D341Med (cell line): ENCODE measurements around the gene PHF12.
"Not testable (repeated sequence)": the region's sequence is repeated elsewhere in the genome, so short reads cannot be mapped to it uniquely, and the experiment has no call there.

Experiments used
- DNase-seq: peaks from one replicate; pipeline ENCODE4 v3.0.0; 2012; ENCODE audit warnings: low spot score

PHF12 gene

GRCh38 chr17:28901866-28902818 is 49.2 kb downstream of the PHF12 start:
- DNase-seq: peak; percentile 90

GRCh38 chr17:28900986-28901726 is 50.2 kb downstream of the PHF12 start:
- DNase-seq: no peak

- no peak for DNase-seq
Measured at GRCh38 chr17:28899212-28899815, 52.0 kb downstream of the PHF12 start.

- DNase-seq: no peak
Measured at GRCh38 chr17:28898527-28898955, 52.8 kb downstream of the PHF12 start.

- no peak for DNase-seq
Measured at GRCh38 chr17:28897769-28898526, 53.4 kb downstream of the PHF12 start.

GRCh38 chr17:28896884-28897768 is 54.2 kb downstream of the PHF12 start, which contains the start of gene FLOT2:
Gene FLOT2 (minus strand): TSS chr17:28897733. CDS start chr17:28897574, 159 bp downstream.
- peak; percentile 93 for DNase-seq

DNA sequence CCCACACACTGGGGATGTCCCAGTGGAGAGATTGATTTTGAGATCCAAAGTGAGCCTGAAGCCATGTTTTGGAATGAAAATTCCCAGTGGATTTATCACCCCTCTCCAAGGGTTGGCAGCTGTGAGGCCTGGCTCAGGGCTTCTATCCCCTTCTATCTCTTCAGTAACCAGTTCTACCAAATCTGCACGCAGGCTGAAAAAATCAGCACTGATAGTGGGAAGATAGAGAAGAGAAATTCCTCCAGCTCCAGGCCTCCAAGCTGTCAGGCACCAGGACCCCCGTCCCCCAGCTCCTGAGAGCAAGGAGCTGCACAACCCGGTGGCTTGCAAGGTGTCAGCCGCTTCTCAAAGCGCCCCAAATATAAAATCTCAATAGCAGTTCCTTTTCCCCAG is 54.8 kb downstream of the PHF12 start:
- DNase-seq: peak; percentile 61

GRCh38 chr17:28895794-28896447 is 55.4 kb downstream of the PHF12 start:
- DNase-seq: peak; percentile 43

GRCh38 chr17:28893248-28894183 is 57.8 kb downstream of the PHF12 start:
- DNase-seq: not testable (repeated sequence)

- no peak for DNase-seq
Measured at GRCh38 chr17:28892024-28892423, 59.3 kb downstream of the PHF12 start.

DNA sequence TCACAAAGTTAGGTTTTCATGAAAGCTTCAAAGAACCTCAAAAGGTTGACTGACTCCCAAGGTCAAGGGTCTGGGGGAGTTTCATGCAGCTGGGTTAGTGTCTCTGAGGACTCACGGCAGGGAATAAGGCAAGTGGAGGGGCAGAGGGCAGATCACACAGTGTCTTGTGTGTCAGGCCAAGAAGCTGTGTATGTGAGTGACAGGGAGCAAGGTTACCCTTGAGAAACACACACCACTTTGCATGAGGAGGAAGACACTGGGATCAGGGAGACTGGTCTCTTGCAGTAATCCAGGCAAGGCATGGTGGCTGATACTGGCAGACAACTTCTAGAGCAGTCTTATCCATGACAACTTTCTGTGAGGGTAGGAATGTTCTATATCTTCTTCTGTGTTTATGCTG is 60.1 kb downstream of the PHF12 start:
- no peak for DNase-seq

- DNase-seq: no peak
Measured at GRCh38 chr17:28889996-28890395, 61.3 kb downstream of the PHF12 start.

DNA sequence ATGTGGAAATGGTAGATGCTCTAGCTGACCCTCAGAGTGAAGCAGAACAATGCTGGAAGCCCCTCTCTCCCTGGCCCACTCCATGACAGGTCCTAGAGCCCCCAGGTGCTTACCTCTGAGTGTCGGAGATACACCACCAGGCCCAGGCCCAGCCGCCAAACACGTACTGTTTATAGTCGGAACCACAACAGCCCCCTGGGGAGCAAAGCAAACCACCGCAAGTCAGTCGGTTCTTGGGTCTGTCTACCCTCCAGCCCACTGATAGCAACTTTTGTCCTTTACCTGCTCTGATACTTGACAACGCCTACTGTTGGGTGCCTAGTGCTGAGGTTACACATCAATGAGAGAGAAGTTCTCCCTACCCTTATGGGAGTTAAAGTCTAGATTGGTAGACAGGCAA is 62.5 kb downstream of the PHF12 start:
- DNase-seq: no peak

DNA sequence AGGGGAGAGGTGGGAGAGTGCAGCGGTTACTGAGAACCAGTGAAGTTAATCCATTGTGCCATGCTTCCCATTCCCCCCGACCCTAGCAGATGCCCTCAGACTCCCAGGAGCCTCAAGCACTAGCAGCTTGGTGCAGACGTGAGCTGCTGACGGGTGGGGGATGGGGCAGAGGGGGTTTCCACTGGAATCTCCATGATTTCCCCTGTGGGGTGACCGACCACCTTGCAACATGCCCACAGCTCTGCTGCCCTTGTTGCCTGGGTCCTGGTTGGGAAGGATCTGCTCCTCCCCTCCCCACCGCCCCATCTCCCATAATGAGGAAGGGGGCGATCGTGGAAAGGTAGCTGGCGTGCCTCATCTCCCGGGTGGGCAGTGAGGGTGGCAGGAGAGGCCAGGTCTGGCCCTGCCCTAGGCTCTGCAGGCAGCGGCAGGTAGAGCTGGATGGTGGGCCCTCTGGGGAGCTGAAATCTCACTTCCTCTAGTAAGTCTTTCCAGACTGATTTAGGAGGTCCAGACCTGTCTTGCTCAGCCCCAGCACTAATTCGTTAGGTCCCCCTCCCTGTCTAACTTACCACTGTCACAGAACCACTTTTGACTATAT is 63.3 kb downstream of the PHF12 start:
- peak; percentile 30 for DNase-seq

GRCh38 chr17:28885951-28886350 is 65.4 kb downstream of the PHF12 start:
- DNase-seq: peak; percentile 37

DNA sequence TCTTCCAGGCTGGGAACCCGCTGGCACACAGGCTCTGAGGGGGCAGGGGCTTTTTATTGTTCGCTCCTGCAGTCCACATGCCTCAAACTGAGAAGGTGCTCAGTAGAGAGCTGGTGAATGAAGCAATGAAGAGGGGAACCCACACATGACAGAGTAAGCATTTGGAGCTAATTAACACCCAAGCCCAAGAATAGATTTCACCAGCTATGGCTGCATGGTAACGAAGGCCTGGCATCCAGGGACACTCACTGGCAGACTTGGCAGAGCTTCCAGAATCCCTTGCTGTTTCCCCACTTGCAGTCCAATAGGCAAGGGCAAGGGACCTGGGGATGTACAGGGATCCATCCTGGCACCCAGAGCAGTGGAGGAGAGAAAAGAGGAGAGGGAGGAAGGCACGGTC is 66.0 kb downstream of the PHF12 start:
- peak; percentile 26 for DNase-seq

DNA sequence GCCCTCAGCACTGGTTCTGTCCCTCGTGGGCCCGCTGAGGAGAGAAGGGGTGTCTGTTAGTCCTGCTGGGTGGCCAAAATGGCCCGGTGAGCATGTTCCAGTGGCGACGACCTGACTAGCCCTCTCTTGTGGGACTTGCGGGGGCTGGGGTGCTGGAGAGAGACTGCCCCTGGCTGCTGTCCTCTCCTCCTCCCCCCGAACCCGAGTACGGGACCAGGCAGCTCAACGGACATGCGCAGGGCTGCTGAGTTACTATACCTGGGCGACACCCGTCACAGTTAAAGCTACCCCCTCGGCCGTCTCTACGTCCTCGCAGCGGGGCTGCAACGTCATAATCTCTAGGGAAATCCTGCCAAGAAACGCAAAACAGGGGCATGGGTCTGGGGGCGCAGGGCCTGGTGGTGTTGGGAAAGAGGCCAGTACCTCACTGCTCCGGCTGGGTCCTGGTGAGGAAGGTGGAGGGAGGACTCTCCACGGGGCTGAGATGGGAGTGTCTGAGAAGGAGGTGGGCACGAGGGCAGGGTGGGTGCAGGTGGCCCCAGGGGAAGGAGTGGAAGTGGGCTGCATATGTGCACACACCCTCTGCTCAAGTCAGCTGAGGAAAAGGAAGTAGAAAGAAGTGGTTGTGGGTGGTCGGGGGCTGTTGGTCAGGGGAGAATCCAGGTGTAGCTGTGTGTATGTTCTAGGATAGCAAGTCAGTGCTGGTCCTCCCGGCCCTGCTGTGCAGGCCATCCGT is 67.2 kb downstream of the PHF12 start:
- DNase-seq: peak; percentile 38
